ENCODE measurements around the gene PDE8A.

- TF ChIP-seq CTCF (IDR thresholded peaks at IDR 0.05; ENCODE audit: insufficient read depth, low read length, poor library complexity, severe bottlenecking) (no peak), EZH2phosphoT487 (conservative IDR thresholded peaks at IDR 0.05; ENCODE audit: low read length) (no peak)
Observed at GRCh38 chr15:84949845-84950569, 31.6 kb upstream of the PDE8A start.
